ENCODE measurements around the gene CFAP221.
A peak's percentile ranks its signal among the peaks of the same experiment; 100 is the strongest.

Gene CFAP221

GRCh38 chr2:119544075-119544938, at the start of gene CFAP221:
Gene CFAP221, plus strand, starts transcription at chr2:119544449. Its CDS starts 1,683 bp downstream, at chr2:119546132.
- Histone ChIP-seq H3K4me1 (ENCODE audit: insufficient read depth, low read length) (peaks cover 25% of the 10 kb centered on the region), H3K9me3 (ENCODE audit: low read length) (peaks cover 2% of the 10 kb centered on the region), H3K4me3 (ENCODE audit: low read length) (peak within 1 kb of the TSS; percentile 79), H3K36me3 (ENCODE audit: insufficient read depth, low read length) (peaks cover 13% of the 10 kb centered on the region), H3K27me3 (ENCODE audit: insufficient read depth, low read length) (no peaks in the 10 kb centered on the region), H2AFZ (ENCODE audit: low read depth, low read length) (peak within 1 kb of the TSS; percentile 86)

- no peak overlapping the region for H3K4me3 ChIP-seq (ENCODE audit: low read length)
- no peaks in the 10 kb centered on the region for H3K9me3 ChIP-seq (ENCODE audit: low read length)
- no peaks in the 10 kb centered on the region for H3K27me3 ChIP-seq (ENCODE audit: insufficient read depth, low read length)
- H3K36me3 ChIP-seq (ENCODE audit: insufficient read depth, low read length): no peaks in the 10 kb centered on the region
- peaks cover 8% of the 10 kb centered on the region for H3K4me1 ChIP-seq (ENCODE audit: insufficient read depth, low read length)
- H2AFZ ChIP-seq (ENCODE audit: low read depth, low read length): no peak overlapping the region
These were observed 48.3 kb upstream of the CFAP221 start for GRCh38 chr2:119495948-119496347.

DNA sequence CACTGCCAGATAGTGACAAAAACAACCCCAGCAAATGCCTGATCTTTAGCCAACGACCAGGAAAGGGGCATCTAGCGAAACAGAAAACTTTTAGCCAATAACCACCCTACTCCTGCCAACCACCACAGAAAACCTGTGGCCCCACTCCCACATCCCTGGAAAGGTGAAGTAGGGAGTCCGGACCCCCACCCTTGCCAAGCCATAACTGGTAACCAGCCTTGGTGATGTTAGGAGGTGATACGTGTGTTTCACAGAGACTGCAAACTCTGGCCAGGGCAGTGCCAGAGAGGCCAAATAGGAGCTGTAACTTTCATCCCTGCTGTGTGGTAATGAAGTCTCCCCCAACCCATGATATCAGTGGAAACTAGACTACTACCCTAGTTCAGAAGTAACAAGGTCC, 47.6 kb upstream of the CFAP221 start:
- no peaks in the 10 kb centered on the region for H3K9me3 ChIP-seq (ENCODE audit: low read length)
- no peak overlapping the region for H2AFZ ChIP-seq (ENCODE audit: low read depth, low read length)
- H3K4me1 ChIP-seq (ENCODE audit: insufficient read depth, low read length): peaks cover 7% of the 10 kb centered on the region
- no peaks in the 10 kb centered on the region for H3K27me3 ChIP-seq (ENCODE audit: insufficient read depth, low read length)
- H3K4me3 ChIP-seq (ENCODE audit: low read length): no peak overlapping the region
- H3K36me3 ChIP-seq (ENCODE audit: insufficient read depth, low read length): no peaks in the 10 kb centered on the region

- peaks cover 2% of the 10 kb centered on the region for H3K27me3 ChIP-seq (ENCODE audit: insufficient read depth, low read length)
- no peak overlapping the region for H3K4me3 ChIP-seq (ENCODE audit: low read length)
- no peaks in the 10 kb centered on the region for H3K9me3 ChIP-seq (ENCODE audit: low read length)
- H3K36me3 ChIP-seq (ENCODE audit: insufficient read depth, low read length): no peaks in the 10 kb centered on the region
- no peak overlapping the region for H2AFZ ChIP-seq (ENCODE audit: low read depth, low read length)
- H3K4me1 ChIP-seq (ENCODE audit: insufficient read depth, low read length): no peaks in the 10 kb centered on the region
These were observed 35.5 kb upstream of the CFAP221 start for GRCh38 chr2:119508756-119509155.

DNA sequence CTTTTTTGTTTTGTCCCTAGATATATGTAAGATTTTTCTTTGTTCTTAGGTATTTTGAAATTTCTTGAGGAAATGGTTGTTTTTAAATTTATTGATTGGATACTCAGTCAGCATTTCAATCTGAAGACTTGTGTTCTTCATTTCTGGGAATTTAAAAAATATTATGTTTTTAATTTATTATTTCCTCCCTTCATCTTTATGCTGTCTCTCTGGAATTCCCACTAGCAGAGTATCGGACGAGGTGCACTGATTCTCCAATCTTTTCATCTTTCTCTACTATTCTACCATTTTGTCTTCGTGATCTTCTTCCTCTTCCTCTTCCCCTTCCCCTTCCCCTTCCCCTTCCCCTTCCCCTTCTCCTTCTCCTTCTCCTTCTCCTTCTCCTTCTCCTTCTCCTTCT, 32.3 kb upstream of the CFAP221 start:
- no peaks in the 10 kb centered on the region for H3K9me3 ChIP-seq (ENCODE audit: low read length)
- H3K4me1 ChIP-seq (ENCODE audit: insufficient read depth, low read length): no peaks in the 10 kb centered on the region
- no peaks in the 10 kb centered on the region for H3K36me3 ChIP-seq (ENCODE audit: insufficient read depth, low read length)
- peaks cover 2% of the 10 kb centered on the region for H3K27me3 ChIP-seq (ENCODE audit: insufficient read depth, low read length)
- no peak overlapping the region for H3K4me3 ChIP-seq (ENCODE audit: low read length)
- H2AFZ ChIP-seq (ENCODE audit: low read depth, low read length): no peak overlapping the region

DNA sequence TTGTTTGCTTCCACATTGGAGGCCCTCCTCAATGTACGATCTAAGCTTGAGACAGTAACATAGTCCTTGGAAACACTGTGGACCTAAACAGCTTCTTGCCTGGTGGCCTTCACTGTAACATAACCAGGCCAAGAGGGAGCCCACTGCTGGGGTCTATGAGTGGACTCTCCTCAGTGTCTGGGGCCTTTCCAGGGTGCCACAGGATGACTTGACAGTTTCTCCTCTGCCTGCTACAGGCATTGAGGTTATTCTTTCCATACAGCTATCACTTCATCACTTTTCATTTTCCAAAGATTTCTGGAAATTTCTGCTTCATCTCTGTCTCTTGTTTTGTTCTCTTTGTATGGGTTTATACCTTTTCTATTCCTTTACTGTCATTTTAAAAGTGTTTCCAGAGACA, 31.3 kb upstream of the CFAP221 start:
- Histone ChIP-seq H3K36me3 (ENCODE audit: insufficient read depth, low read length) (no peaks in the 10 kb centered on the region), H3K9me3 (ENCODE audit: low read length) (no peaks in the 10 kb centered on the region), H3K4me3 (ENCODE audit: low read length) (no peak overlapping the region), H3K27me3 (ENCODE audit: insufficient read depth, low read length) (peaks cover 2% of the 10 kb centered on the region), H2AFZ (ENCODE audit: low read depth, low read length) (no peak overlapping the region), H3K4me1 (ENCODE audit: insufficient read depth, low read length) (no peaks in the 10 kb centered on the region)

DNA sequence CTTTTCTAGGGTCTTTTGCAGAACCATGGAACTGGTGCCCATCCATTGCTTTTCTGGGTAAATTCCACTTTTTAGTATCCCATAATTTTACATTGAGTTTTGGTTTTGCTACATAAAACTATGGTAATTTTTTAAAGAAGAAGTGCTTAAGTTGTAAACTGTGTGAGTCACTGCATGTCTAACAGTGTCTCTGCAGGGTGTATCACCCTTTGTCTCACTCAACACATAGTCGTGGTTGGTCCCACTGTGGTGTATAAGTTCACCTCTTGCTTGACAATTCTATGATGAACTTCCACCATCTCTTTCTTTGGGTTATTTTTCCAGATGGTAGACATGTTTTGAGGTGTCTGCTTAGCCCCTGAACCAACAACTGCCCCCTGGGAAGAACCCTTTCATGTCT, 30.4 kb upstream of the CFAP221 start:
- Histone ChIP-seq H3K27me3 (ENCODE audit: insufficient read depth, low read length) (peaks cover 2% of the 10 kb centered on the region), H3K4me1 (ENCODE audit: insufficient read depth, low read length) (no peaks in the 10 kb centered on the region), H3K4me3 (ENCODE audit: low read length) (no peak overlapping the region)

GRCh38 chr2:119516121-119516520, 28.1 kb upstream of the CFAP221 start:
- no peaks in the 10 kb centered on the region for H3K4me1 ChIP-seq (ENCODE audit: insufficient read depth, low read length)
- no peaks in the 10 kb centered on the region for H3K36me3 ChIP-seq (ENCODE audit: insufficient read depth, low read length)
- H3K27me3 ChIP-seq (ENCODE audit: insufficient read depth, low read length): peaks cover 10% of the 10 kb centered on the region
- no peak overlapping the region for H3K4me3 ChIP-seq (ENCODE audit: low read length)
- no peak overlapping the region for H2AFZ ChIP-seq (ENCODE audit: low read depth, low read length)
- no peaks in the 10 kb centered on the region for H3K9me3 ChIP-seq (ENCODE audit: low read length)

More for the DNA sequence above, 30.4 kb upstream of the CFAP221 start:
- Histone ChIP-seq H3K36me3 (ENCODE audit: insufficient read depth, low read length) (no peaks in the 10 kb centered on the region), H2AFZ (ENCODE audit: low read depth, low read length) (no peak overlapping the region), H3K9me3 (ENCODE audit: low read length) (no peaks in the 10 kb centered on the region)

GRCh38 chr2:119517433-119517832, 26.8 kb upstream of the CFAP221 start:
- Histone ChIP-seq H2AFZ (ENCODE audit: low read depth, low read length) (no peak overlapping the region), H3K27me3 (ENCODE audit: insufficient read depth, low read length) (peaks cover 14% of the 10 kb centered on the region), H3K4me3 (ENCODE audit: low read length) (no peak overlapping the region), H3K4me1 (ENCODE audit: insufficient read depth, low read length) (no peaks in the 10 kb centered on the region), H3K36me3 (ENCODE audit: insufficient read depth, low read length) (no peaks in the 10 kb centered on the region), H3K9me3 (ENCODE audit: low read length) (peaks cover 2% of the 10 kb centered on the region)

DNA sequence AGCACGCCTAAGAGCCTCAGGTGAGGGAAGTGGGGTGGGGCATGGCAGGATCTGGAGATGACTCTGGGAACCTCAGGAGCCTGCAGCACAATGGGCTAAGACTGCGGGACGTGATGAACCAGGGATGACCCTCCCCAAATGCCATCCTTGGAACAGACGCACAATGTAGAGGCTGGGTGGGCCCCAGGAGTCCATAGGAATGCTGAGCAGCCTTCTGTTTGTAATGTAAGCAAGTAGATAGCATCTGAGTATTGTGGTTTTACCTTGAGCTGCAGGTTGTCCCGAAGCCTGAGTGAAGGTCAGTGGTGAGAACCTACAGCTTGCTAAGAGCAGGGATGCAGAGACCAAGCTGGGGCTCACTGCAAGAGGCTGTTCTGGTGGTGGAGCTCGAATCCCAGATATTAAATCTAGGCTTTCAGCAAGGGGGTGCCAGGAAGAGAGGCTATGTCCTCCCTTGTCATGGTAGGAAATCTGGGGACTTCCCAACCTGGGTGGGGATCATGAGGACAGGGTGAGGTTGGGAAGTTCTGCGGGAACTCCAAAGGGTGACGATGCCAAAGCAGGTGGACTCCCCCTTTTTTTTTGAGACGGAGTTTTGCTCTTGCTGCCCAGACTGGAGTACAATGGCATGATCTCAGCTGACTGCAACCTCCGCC, 25.7 kb upstream of the CFAP221 start:
- Histone ChIP-seq H3K4me3 (ENCODE audit: low read length) (no peak overlapping the region), H2AFZ (ENCODE audit: low read depth, low read length) (no peak overlapping the region), H3K36me3 (ENCODE audit: insufficient read depth, low read length) (no peaks in the 10 kb centered on the region), H3K27me3 (ENCODE audit: insufficient read depth, low read length) (peaks cover 22% of the 10 kb centered on the region), H3K4me1 (ENCODE audit: insufficient read depth, low read length) (no peaks in the 10 kb centered on the region), H3K9me3 (ENCODE audit: low read length) (peaks cover 3% of the 10 kb centered on the region)

- Histone ChIP-seq H3K9me3 (ENCODE audit: low read length) (peaks cover 3% of the 10 kb centered on the region), H3K27me3 (ENCODE audit: insufficient read depth, low read length) (peaks cover 27% of the 10 kb centered on the region)
These were observed 25.2 kb upstream of the CFAP221 start for GRCh38 chr2:119519057-119519408.

GRCh38 chr2:119520696-119521432, 23.4 kb upstream of the CFAP221 start:
- no peaks in the 10 kb centered on the region for H3K36me3 ChIP-seq (ENCODE audit: insufficient read depth, low read length)
- H2AFZ ChIP-seq (ENCODE audit: low read depth, low read length): no peak overlapping the region
- H3K9me3 ChIP-seq (ENCODE audit: low read length): peaks cover 3% of the 10 kb centered on the region
- H3K4me3 ChIP-seq (ENCODE audit: low read length): no peak overlapping the region
- H3K4me1 ChIP-seq (ENCODE audit: insufficient read depth, low read length): no peaks in the 10 kb centered on the region
- peaks cover 45% of the 10 kb centered on the region for H3K27me3 ChIP-seq (ENCODE audit: insufficient read depth, low read length)

More at GRCh38 chr2:119519057-119519408, 25.2 kb upstream of the CFAP221 start:
- Histone ChIP-seq H2AFZ (ENCODE audit: low read depth, low read length) (no peak overlapping the region), H3K4me1 (ENCODE audit: insufficient read depth, low read length) (no peaks in the 10 kb centered on the region), H3K36me3 (ENCODE audit: insufficient read depth, low read length) (no peaks in the 10 kb centered on the region), H3K4me3 (ENCODE audit: low read length) (no peak overlapping the region)

DNA sequence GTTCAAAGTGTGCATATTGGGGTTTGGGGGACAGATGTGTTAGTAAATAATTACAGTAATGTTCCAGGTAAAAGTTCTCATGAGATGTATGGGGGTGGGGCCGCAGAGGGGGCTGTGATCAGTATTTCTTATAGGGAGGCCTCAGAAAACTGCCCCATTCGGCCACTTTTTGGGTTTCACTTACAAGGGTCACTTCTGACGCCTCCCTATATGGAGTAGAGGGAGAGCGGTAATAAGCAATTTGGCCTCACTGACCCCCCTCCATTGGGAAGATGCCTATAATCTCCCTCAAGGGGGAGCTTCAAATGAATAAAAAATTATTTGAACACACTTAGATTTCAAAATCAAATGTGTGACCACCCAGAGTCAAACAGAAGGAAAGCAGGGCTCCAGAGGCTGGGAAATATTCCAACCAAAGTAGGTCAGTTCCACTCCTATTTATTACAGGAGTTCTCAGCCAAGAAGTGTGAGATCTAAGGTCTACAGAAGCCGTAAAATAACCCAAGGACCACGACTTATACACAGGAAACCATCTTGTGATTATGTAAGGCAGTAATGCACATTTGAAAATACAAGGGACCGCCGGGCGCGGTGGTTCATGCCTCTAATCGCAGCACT, 22.7 kb upstream of the CFAP221 start:
- H2AFZ ChIP-seq (ENCODE audit: low read depth, low read length): no peak overlapping the region
- H3K9me3 ChIP-seq (ENCODE audit: low read length): peaks cover 3% of the 10 kb centered on the region
- no peaks in the 10 kb centered on the region for H3K36me3 ChIP-seq (ENCODE audit: insufficient read depth, low read length)
- H3K27me3 ChIP-seq (ENCODE audit: insufficient read depth, low read length): peaks cover 50% of the 10 kb centered on the region
- H3K4me3 ChIP-seq (ENCODE audit: low read length): no peak overlapping the region
- no peaks in the 10 kb centered on the region for H3K4me1 ChIP-seq (ENCODE audit: insufficient read depth, low read length)

Measured in neuron (in vitro differentiated cells).